ENCODE measurements around the gene NTRK2. TPM values are rescaled to one million over a fixed set of nuclear protein-coding genes. Genes with fewer than 3 reads are reported as not detected.

The NTRK2 gene
- total and polyA plus RNA-seq, 2 experiments from 2014 or later = 0.99 to 3.7 TPM

- no peaks in the 10 kb centered on the region for H3K9me3 ChIP-seq (ENCODE audit: low read depth)
- H3K4me2 ChIP-seq = no peak overlapping the region
- TF ChIP-seq CTCF (IDR thresholded peaks at IDR 0.05; ENCODE audit: poor library complexity) = no peak
- TF ChIP-seq EZH2phosphoT487 (IDR thresholded peaks at IDR 0.05; ENCODE audit: low read depth, severe bottlenecking, unreplicated experiment) = no peak
- TF ChIP-seq EZH2 (IDR thresholded peaks at IDR 0.05; ENCODE audit: borderline replicate concordance) = no peak
- H3K4me3 ChIP-seq = no peak overlapping the region
- H3K9me2 ChIP-seq (replicated peaks; ENCODE audit: insufficient read depth) = no peaks in the 10 kb centered on the region
- DNase-seq (ENCODE audit: low spot score) = no peak
- no peak overlapping the region for H3K27ac ChIP-seq
- H4K20me1 ChIP-seq (ENCODE audit: insufficient read depth, poor library complexity, severe bottlenecking) = no peaks in the 10 kb centered on the region
- H2AFZ ChIP-seq = no peak overlapping the region
- H3K36me3 ChIP-seq (replicated peaks; ENCODE audit: insufficient read depth, low read depth) = no peaks in the 10 kb centered on the region
- H3K4me1 ChIP-seq (ENCODE audit: insufficient read depth) = no peaks in the 10 kb centered on the region
- no peaks in the 10 kb centered on the region for H3K27me3 ChIP-seq
- WGBS (ENCODE audit: low lambda C conversion rate, missing lambda C conversion rate) = 58% methylated on average over 9 of the region's 9 CpGs
- no peaks in the 10 kb centered on the region for H3K79me2 ChIP-seq
Observed at GRCh38 chr9:85038824-85039608, 369.5 kb downstream of the NTRK2 start.

GRCh38 chr9:85040146-85040545 lies 370.6 kb downstream of the NTRK2 start:
- TF ChIP-seq EZH2 (IDR thresholded peaks at IDR 0.05; ENCODE audit: borderline replicate concordance) = no peak
- no peak for TF ChIP-seq CTCF (IDR thresholded peaks at IDR 0.05; ENCODE audit: poor library complexity)
- no peak for TF ChIP-seq EZH2phosphoT487 (IDR thresholded peaks at IDR 0.05; ENCODE audit: low read depth, severe bottlenecking, unreplicated experiment)
- H4K20me1 ChIP-seq (ENCODE audit: insufficient read depth, poor library complexity, severe bottlenecking) = no peaks in the 10 kb centered on the region
- no peaks in the 10 kb centered on the region for H3K4me1 ChIP-seq (ENCODE audit: insufficient read depth)
- no peaks in the 10 kb centered on the region for H3K27me3 ChIP-seq
- H2AFZ ChIP-seq = no peak overlapping the region
- no peaks in the 10 kb centered on the region for H3K9me2 ChIP-seq (replicated peaks; ENCODE audit: insufficient read depth)
- no peak overlapping the region for H3K4me2 ChIP-seq
- H3K27ac ChIP-seq = no peak overlapping the region
- WGBS (ENCODE audit: low lambda C conversion rate, missing lambda C conversion rate) = 92% methylated on average over 7 of the region's 7 CpGs
- no peaks in the 10 kb centered on the region for H3K36me3 ChIP-seq (replicated peaks; ENCODE audit: insufficient read depth, low read depth)
- H3K4me3 ChIP-seq = no peak overlapping the region
- no peaks in the 10 kb centered on the region for H3K9me3 ChIP-seq (ENCODE audit: low read depth)
- DNase-seq (ENCODE audit: low spot score) = no peak
- H3K79me2 ChIP-seq = no peaks in the 10 kb centered on the region

DNA sequence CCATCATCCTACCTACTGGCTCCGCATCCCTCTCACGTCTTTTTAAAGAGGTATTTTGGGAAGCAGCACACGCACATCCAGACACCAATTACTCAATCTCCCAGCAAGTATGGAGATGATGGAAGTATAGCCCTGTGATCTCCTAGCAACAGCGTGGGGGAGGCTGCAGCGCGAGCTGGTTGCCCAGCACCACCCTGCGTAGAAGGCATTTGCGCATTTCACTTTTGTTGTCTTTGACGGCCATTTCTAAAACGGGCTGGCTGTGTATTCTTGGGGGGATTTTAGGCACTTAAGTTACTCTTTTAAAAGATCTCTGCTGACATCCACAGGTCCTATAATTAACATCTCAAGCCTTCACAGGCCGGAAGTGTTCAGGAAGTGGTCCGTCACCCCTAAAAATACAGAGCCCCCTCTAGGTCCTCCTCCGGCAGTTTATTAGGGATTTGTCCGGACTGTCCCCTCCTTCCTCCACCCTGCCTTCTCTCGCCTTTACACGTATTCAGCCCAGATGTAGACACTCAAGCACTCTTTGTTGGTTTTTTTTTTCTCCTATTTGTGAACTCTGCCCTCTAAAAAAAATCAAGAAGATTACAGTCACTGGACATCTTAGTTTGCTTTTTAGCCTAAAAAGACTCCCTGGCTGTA lies 371.4 kb downstream of the NTRK2 start:
- H2AFZ ChIP-seq = no peak overlapping the region
- no peak for DNase-seq (ENCODE audit: low spot score)
- no peaks in the 10 kb centered on the region for H3K79me2 ChIP-seq
- no peaks in the 10 kb centered on the region for H4K20me1 ChIP-seq (ENCODE audit: insufficient read depth, poor library complexity, severe bottlenecking)
- no peak overlapping the region for H3K4me3 ChIP-seq
- no peaks in the 10 kb centered on the region for H3K9me3 ChIP-seq (ENCODE audit: low read depth)
- WGBS (ENCODE audit: low lambda C conversion rate, missing lambda C conversion rate) = 69% methylated on average over 16 of the region's 16 CpGs
- no peaks in the 10 kb centered on the region for H3K36me3 ChIP-seq (replicated peaks; ENCODE audit: insufficient read depth, low read depth)
- no peak overlapping the region for H3K4me2 ChIP-seq
- no peak for TF ChIP-seq EZH2 (IDR thresholded peaks at IDR 0.05; ENCODE audit: borderline replicate concordance)
- TF ChIP-seq EZH2phosphoT487 (IDR thresholded peaks at IDR 0.05; ENCODE audit: low read depth, severe bottlenecking, unreplicated experiment) = no peak
- TF ChIP-seq CTCF (IDR thresholded peaks at IDR 0.05; ENCODE audit: poor library complexity) = no peak
- H3K4me1 ChIP-seq (ENCODE audit: insufficient read depth) = no peaks in the 10 kb centered on the region
- H3K9me2 ChIP-seq (replicated peaks; ENCODE audit: insufficient read depth) = no peaks in the 10 kb centered on the region
- H3K27ac ChIP-seq = no peak overlapping the region
- no peaks in the 10 kb centered on the region for H3K27me3 ChIP-seq

Data from hepatocyte (in vitro differentiated cells).